ENCODE results near the gene CDK5RAP3.
A peak's percentile ranks its signal among the peaks of the same experiment; 100 is the strongest.

CDK5RAP3 gene

GRCh38 chr17:48024149-48025039, 53.5 kb downstream of the CDK5RAP3 start:
- DNase-seq (ENCODE audit: low read depth in 2 of 2) = no peak

- peak; percentile 96 to 98 for DNase-seq (ENCODE audit: low read depth in 2 of 2)
These were observed 54.4 kb downstream of the CDK5RAP3 start for GRCh38 chr17:48025040-48025903.

- DNase-seq (ENCODE audit: low read depth in 2 of 2) = no peak
These were observed 55.1 kb downstream of the CDK5RAP3 start for GRCh38 chr17:48025904-48026501.

- DNase-seq (ENCODE audit: low read depth in 2 of 2) = peak; percentile 44 to 59
These were observed 55.8 kb downstream of the CDK5RAP3 start for GRCh38 chr17:48026502-48027321.

- no peak for DNase-seq (ENCODE audit: low read depth in 2 of 2)
These were observed 56.5 kb downstream of the CDK5RAP3 start for GRCh38 chr17:48027322-48027981.

- DNase-seq (ENCODE audit: low read depth in 2 of 2) = no peak
These were observed 57.8 kb downstream of the CDK5RAP3 start for GRCh38 chr17:48028736-48029135.

GRCh38 chr17:48030531-48030930, 59.6 kb downstream of the CDK5RAP3 start:
- DNase-seq (ENCODE audit: low read depth in 2 of 2) = no peak
